K562 (cell line): ENCODE measurements around the gene TNIK. TPM values are rescaled to one million over a fixed set of nuclear protein-coding genes. Genes with fewer than 3 reads are reported as not detected.

Experiments
- C11orf30 ChIP-seq: fragments of 450-650 bp; IDR thresholded peaks from 2 replicates; pipeline ENCODE4 v1.6.1; 2016; ENCODE audit warnings: low read depth, mild to moderate bottlenecking
- CEBPG ChIP-seq, 3 experiments: fragments of 200-800 bp in 1 of 3; sonication (Bioruptor generic) in 1 of 3; sonication (generic) in 1 of 3; formaldehyde crosslinking in 1 of 3; IDR thresholded peaks in 2 of 3; conservative IDR thresholded peaks in 1 of 3; 2 replicates each; pipeline versions ENCODE4 v1.6.1 to v1.8.0; 2016 to 2022; ENCODE audit warnings: missing compliant biosample characterization in 2 of 3, missing genetic modification characterization in 2 of 3, mild to moderate bottlenecking in 1 of 3, missing genetic modification reagents in 1 of 3
- CEBPZ ChIP-seq: fragments of 150-350 bp; IDR thresholded peaks from 2 replicates; pipeline ENCODE4 v1.6.1; 2014; ENCODE audit warnings: low read depth, mild to moderate bottlenecking, low read length, borderline replicate concordance
- FOXK1 ChIP-seq: sonication (generic); formaldehyde crosslinking; IDR thresholded peaks from 2 replicates; pipeline ENCODE4 v1.8.0; 2022; ENCODE audit warnings: missing genetic modification reagents, mild to moderate bottlenecking, borderline replicate concordance
- GATAD2A ChIP-seq: fragments of 450-650 bp; IDR thresholded peaks from 2 replicates; pipeline ENCODE4 v1.6.1; 2017
- GTF2F1 ChIP-seq: IDR thresholded peaks from 2 replicates; pipeline ENCODE4 v1.6.1; 2011; ENCODE audit warnings: low read depth, low read length, improper control_type of control experiment
- HDAC1 ChIP-seq, 2 experiments: fragments of 450-650 bp; IDR thresholded peaks; 2 replicates each; pipeline ENCODE4 v1.6.1; 2016 to 2017; ENCODE audit warnings: inconsistent platforms in 1 of 2, mild to moderate bottlenecking in 1 of 2, moderate library complexity in 1 of 2
- HSF4 ChIP-seq: fragments of 250-450 bp; sonication (Bioruptor Pico); IDR thresholded peaks from 2 replicates; pipeline ENCODE4 v2.1.2; 2022; ENCODE audit warnings: mild to moderate bottlenecking, moderate library complexity, borderline replicate concordance
- MAZ ChIP-seq, 2 experiments: fragments of 450-650 bp in 1 of 2; sonication (generic) in 1 of 2; formaldehyde crosslinking; IDR thresholded peaks in 1 of 2; conservative IDR thresholded peaks in 1 of 2; 2 replicates each; pipeline versions ENCODE4 v1.4.0 to v1.5.0; 2020; ENCODE audit warnings: mild to moderate bottlenecking in 1 of 2, missing genetic modification reagents in 1 of 2
- NCOA1 ChIP-seq: fragments of 450-650 bp; IDR thresholded peaks from 2 replicates; pipeline ENCODE4 v1.6.1; 2016; ENCODE audit warnings: low read depth
- NFIX ChIP-seq: fragments of 250-450 bp; sonication (Bioruptor Pico); IDR thresholded peaks from 2 replicates; pipeline ENCODE4 v1.4.0; 2020; ENCODE audit warnings: low read depth, mild to moderate bottlenecking, moderate library complexity
- NR1H2 ChIP-seq: sonication (generic); formaldehyde crosslinking; IDR thresholded peaks from 2 replicates; pipeline ENCODE4 v1.4.0; 2020; ENCODE audit warnings: mild to moderate bottlenecking, missing genetic modification reagents
- PHF8 ChIP-seq: fragments of 200-600 bp; sonication (generic); IDR thresholded peaks from 2 replicates; pipeline ENCODE4 v1.6.1; 2012; ENCODE audit warnings: mixed run types, mild to moderate bottlenecking, inconsistent platforms, low read length, moderate library complexity, borderline replicate concordance
- SMAD4 ChIP-seq: fragments of 250-450 bp; sonication (Bioruptor Pico); conservative IDR thresholded peaks from 2 replicates; pipeline ENCODE4 v1.8.0; 2021; ENCODE audit warnings: inconsistent platforms, mild to moderate bottlenecking, moderate library complexity
- SMARCA5 ChIP-seq: fragments of 450-650 bp; IDR thresholded peaks from 2 replicates; pipeline ENCODE4 v1.6.1; 2016
- THRAP3 ChIP-seq: fragments of 450-650 bp; IDR thresholded peaks from 2 replicates; pipeline ENCODE4 v1.6.1; 2016; ENCODE audit warnings: mild to moderate bottlenecking, inconsistent platforms, borderline replicate concordance
- USF1 ChIP-seq: sonication (generic); formaldehyde crosslinking; IDR thresholded peaks from 2 replicates; pipeline ENCODE4 v1.9.0; 2022; ENCODE audit warnings: mild to moderate bottlenecking, missing genetic modification reagents
- ZFP36 ChIP-seq: fragments of 150-350 bp; IDR thresholded peaks from 2 replicates; pipeline ENCODE4 v1.6.1; 2018; ENCODE audit warnings: low read length, low read depth; ENCODE audit not compliant: partially characterized antibody
- ZNF175 ChIP-seq: fragments of 200-800 bp; sonication (Bioruptor generic); IDR thresholded peaks from 2 replicates; pipeline ENCODE4 v1.6.1; 2016; ENCODE audit warnings: low read depth, mild to moderate bottlenecking, missing genetic modification characterization, missing compliant biosample characterization
- ZNF512 ChIP-seq: IDR thresholded peaks from 2 replicates; pipeline ENCODE4 v1.6.1; 2016; ENCODE audit warnings: missing genetic modification characterization, missing compliant biosample characterization
- polyA plus RNA-seq, 8 experiments: library from polyadenylated mRNA; depleted of rRNA in 4 of 8; stranded (reverse) in 5 of 8; unstranded in 3 of 8; fragments of >200 nt; fragmentation: Nextera tagmentation in 2 of 8; fragmentation: Illumina TruSeq in 1 of 8; extraction: Ambion mirVana in 2 of 8; extraction: Trizol in 1 of 8; gene quantifications; 2 replicates each; pipeline versions ENCODE4 v1.2.1 to v1.2.3, GENCODE V29; 2011 to 2014; ENCODE audit warnings: inconsistent platforms in 1 of 8, missing spikeins in 1 of 8
- total RNA-seq, 7 experiments: library from RNA; depleted of rRNA in 6 of 7; stranded (reverse); fragments of >200 nt in 6 of 7; fragmentation: Illumina TruSeq in 2 of 7; extraction: Trizol in 2 of 7; gene quantifications; 2 replicates each; pipeline versions ENCODE4 v1.2.1 to v1.2.3, GENCODE V29; 2011 to 2021; ENCODE audit warnings: low replicate concordance in 1 of 7
- TF ChIP-seq, protein P1 (sequence below): sonication (generic); formaldehyde crosslinking; IDR thresholded peaks from 2 replicates; pipeline ENCODE4 v1.8.1; 2023; ENCODE audit warnings: mild to moderate bottlenecking, missing genetic modification reagents

The TNIK gene
- total and polyA plus RNA-seq, 9 of the 15 experiments (the other 6 are each of a cell fraction or from before 2014, with no cell fraction given) = 6.6 to 39.0 (median 24.7) TPM

DNA sequence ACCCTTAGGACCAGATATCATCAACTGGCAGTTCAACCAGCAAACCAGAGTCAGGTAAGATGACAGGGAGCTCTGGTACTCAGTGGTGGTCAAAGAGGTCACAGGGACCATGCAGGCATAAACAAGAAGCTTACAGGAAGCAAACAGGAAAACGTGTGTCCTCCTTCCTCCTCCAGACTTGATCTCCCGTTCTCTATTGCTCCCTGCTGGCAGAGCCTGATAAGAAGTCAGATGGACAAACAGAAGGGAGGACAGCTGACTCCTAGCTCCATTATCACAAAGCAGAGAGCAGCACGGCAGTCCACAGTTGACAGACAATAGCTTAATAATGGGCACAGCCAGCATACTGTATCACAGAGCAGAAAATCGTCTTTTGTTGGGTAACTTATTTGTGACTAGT is 277.2 kb downstream of the TNIK start (continued):
- TF ChIP-seq ZNF512 (tag) (no peak), HDAC1 (IDR thresholded peaks at IDR 0.05) (peak in 1 of 2 experiments; percentile 85; a peak in 3 of 4 replicates), THRAP3 (no peak), GATAD2A (no peak), CEBPZ (no peak), SMARCA5 (no peak), SMAD4 (CRISPR knock-in tag) (peak; percentile 74), USF1 (peak; percentile 45), ZFP36 (peak; percentile 64), C11orf30 (no peak), ZNF175 (CRISPR knock-in tag) (peak; percentile 42), NR1H2 (CRISPR knock-in tag) (no peak), PHF8 (no peak), HSF4 (CRISPR knock-in tag) (no peak), CEBPG (CRISPR knock-in tag; IDR thresholded peaks at IDR 0.05) (no peak), CEBPG (tag; conservative IDR thresholded peaks at IDR 0.05 in 1 of 2, IDR thresholded peaks at IDR 0.05 in 1 of 2) (no peak), NFIX (no peak), FOXK1 (CRISPR knock-in tag) (no peak), MAZ (CRISPR knock-in tag; conservative IDR thresholded peaks at IDR 0.05 in 1 of 2, IDR thresholded peaks at IDR 0.05 in 1 of 2) (peak; percentile 26 to 64; a peak in 2 of 4 replicates), NCOA1 (peak; percentile 84; the same call in 1 of the 2 replicates), GTF2F1 (no peak)
- TF ChIP-seq, protein P1, sequence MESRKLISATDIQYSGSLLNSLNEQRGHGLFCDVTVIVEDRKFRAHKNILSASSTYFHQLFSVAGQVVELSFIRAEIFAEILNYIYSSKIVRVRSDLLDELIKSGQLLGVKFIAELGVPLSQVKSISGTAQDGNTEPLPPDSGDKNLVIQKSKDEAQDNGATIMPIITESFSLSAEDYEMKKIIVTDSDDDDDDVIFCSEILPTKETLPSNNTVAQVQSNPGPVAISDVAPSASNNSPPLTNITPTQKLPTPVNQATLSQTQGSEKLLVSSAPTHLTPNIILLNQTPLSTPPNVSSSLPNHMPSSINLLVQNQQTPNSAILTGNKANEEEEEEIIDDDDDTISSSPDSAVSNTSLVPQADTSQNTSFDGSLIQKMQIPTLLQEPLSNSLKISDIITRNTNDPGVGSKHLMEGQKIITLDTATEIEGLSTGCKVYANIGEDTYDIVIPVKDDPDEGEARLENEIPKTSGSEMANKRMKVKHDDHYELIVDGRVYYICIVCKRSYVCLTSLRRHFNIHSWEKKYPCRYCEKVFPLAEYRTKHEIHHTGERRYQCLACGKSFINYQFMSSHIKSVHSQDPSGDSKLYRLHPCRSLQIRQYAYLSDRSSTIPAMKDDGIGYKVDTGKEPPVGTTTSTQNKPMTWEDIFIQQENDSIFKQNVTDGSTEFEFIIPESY (CRISPR knock-in tag) = no peak
